ENCODE data around the gene RBMS3. TPM values are rescaled to one million over a fixed set of nuclear protein-coding genes. Genes with fewer than 3 reads are reported as not detected.

The RBMS3 gene
- total RNA-seq, 4 donors from 2014 or later = 2.8 to 77.6 (median 13.7) TPM

- no peak for TF ChIP-seq CTCF (IDR thresholded peaks at IDR 0.05)
- TF ChIP-seq POLR2A (IDR thresholded peaks at IDR 0.05) = no peak
- H3K27ac ChIP-seq = peak overlapping the region; percentile 52 to 83 (median 74)
- H3K4me1 ChIP-seq = no peaks in the 10 kb centered on the region
- H3K27me3 ChIP-seq = no peaks in the 10 kb centered on the region
- H3K36me3 ChIP-seq = no peaks in the 10 kb centered on the region
- H3K4me3 ChIP-seq = peak overlapping the region; percentile 26 to 58 (median 41)
- no peaks in the 10 kb centered on the region for H3K9me3 ChIP-seq
- DNase-seq = no peak
These were observed 1.8 kb downstream of the RBMS3 start for GRCh38 chr3:29282427-29283230.

- no peak for DNase-seq
- no peak for TF ChIP-seq POLR2A (IDR thresholded peaks at IDR 0.05)
- TF ChIP-seq CTCF (IDR thresholded peaks at IDR 0.05) = no peak
- H3K36me3 ChIP-seq = no peaks in the 10 kb centered on the region
- peak overlapping the region in 3 of 4 donors; percentile 28 to 58 (median 54) for H3K4me3 ChIP-seq
- H3K4me1 ChIP-seq = no peaks in the 10 kb centered on the region
- no peaks in the 10 kb centered on the region for H3K27me3 ChIP-seq
- H3K27ac ChIP-seq = peak overlapping the region; percentile 52 to 83 (median 74)
- H3K9me3 ChIP-seq = no peaks in the 10 kb centered on the region
These were observed 2.6 kb downstream of the RBMS3 start for GRCh38 chr3:29283231-29284119.

GRCh38 chr3:29284497-29284896, 3.6 kb downstream of the RBMS3 start:
- Histone ChIP-seq H3K27me3 (no peaks in the 10 kb centered on the region), H3K27ac (peak overlapping the region in 2 of 4 donors; percentile 81 to 83), H3K9me3 (no peaks in the 10 kb centered on the region), H3K36me3 (no peaks in the 10 kb centered on the region), H3K4me1 (no peaks in the 10 kb centered on the region), H3K4me3 (peak overlapping the region in 1 of 4 donors; percentile 54)
- no peak for DNase-seq
- TF ChIP-seq CTCF (IDR thresholded peaks at IDR 0.05) = no peak
- TF ChIP-seq POLR2A (IDR thresholded peaks at IDR 0.05) = no peak

GRCh38 chr3:29285471-29286071, 4.7 kb downstream of the RBMS3 start:
- no peaks in the 10 kb centered on the region for H3K9me3 ChIP-seq
- H3K36me3 ChIP-seq = no peaks in the 10 kb centered on the region
- H3K27ac ChIP-seq = peak overlapping the region in 3 of 4 donors; percentile 10 to 29 (median 13)
- peak overlapping the region in 2 of 4 donors; percentile 19 to 32 for H3K4me3 ChIP-seq
- no peaks in the 10 kb centered on the region for H3K4me1 ChIP-seq
- DNase-seq = no peak
- no peak for TF ChIP-seq CTCF (IDR thresholded peaks at IDR 0.05)
- TF ChIP-seq POLR2A (IDR thresholded peaks at IDR 0.05) = no peak
- no peaks in the 10 kb centered on the region for H3K27me3 ChIP-seq

GRCh38 chr3:29286478-29287240, 5.8 kb downstream of the RBMS3 start:
- no peaks in the 10 kb centered on the region for H3K27me3 ChIP-seq
- peak overlapping the region in 1 of 4 donors; percentile 32 for H3K4me3 ChIP-seq
- no peaks in the 10 kb centered on the region for H3K36me3 ChIP-seq
- H3K4me1 ChIP-seq = no peaks in the 10 kb centered on the region
- TF ChIP-seq CTCF (IDR thresholded peaks at IDR 0.05) = no peak
- TF ChIP-seq POLR2A (IDR thresholded peaks at IDR 0.05) = no peak
- H3K9me3 ChIP-seq = no peaks in the 10 kb centered on the region
- peak overlapping the region in 1 of 4 donors; percentile 29 for H3K27ac ChIP-seq
- no peak for DNase-seq
